HCEC 1CT (cell line): ENCODE results near the gene KCNMA1.

ENCODE experiments used
- DNase-seq: peaks from one replicate; pipeline ENCODE4 v3.0.0-alpha.2; 2017

Gene KCNMA1

GRCh38 chr10:77086081-77086480 lies 551.5 kb downstream of the KCNMA1 start:
- DNase-seq: no peak

GRCh38 chr10:77085344-77085743 lies 552.3 kb downstream of the KCNMA1 start:
- DNase-seq: no peak

- no peak for DNase-seq
These were observed 553.0 kb downstream of the KCNMA1 start for GRCh38 chr10:77084431-77085144.

GRCh38 chr10:77082601-77083252 lies 554.9 kb downstream of the KCNMA1 start:
- DNase-seq: no peak

- no peak for DNase-seq
These were observed 556.1 kb downstream of the KCNMA1 start for GRCh38 chr10:77081481-77081891.

- DNase-seq: no peak
These were observed 557.1 kb downstream of the KCNMA1 start for GRCh38 chr10:77080361-77081027.

GRCh38 chr10:77079592-77080300 lies 557.9 kb downstream of the KCNMA1 start:
- no peak for DNase-seq

- no peak for DNase-seq
These were observed 560.2 kb downstream of the KCNMA1 start for GRCh38 chr10:77077316-77077945.

GRCh38 chr10:77075926-77076325 lies 561.7 kb downstream of the KCNMA1 start:
- DNase-seq: no peak

- no peak for DNase-seq
These were observed 563.4 kb downstream of the KCNMA1 start for GRCh38 chr10:77074104-77074624.

GRCh38 chr10:77073663-77073960 lies 564.0 kb downstream of the KCNMA1 start:
- no peak for DNase-seq

- no peak for DNase-seq
These were observed 564.6 kb downstream of the KCNMA1 start for GRCh38 chr10:77072836-77073662.

GRCh38 chr10:77072361-77072835 lies 565.2 kb downstream of the KCNMA1 start:
- no peak for DNase-seq

- DNase-seq: no peak
These were observed 565.7 kb downstream of the KCNMA1 start for GRCh38 chr10:77071956-77072355.

- DNase-seq: no peak
These were observed 566.6 kb downstream of the KCNMA1 start for GRCh38 chr10:77071001-77071511.

GRCh38 chr10:77070346-77070745 lies 567.3 kb downstream of the KCNMA1 start:
- DNase-seq: no peak

- no peak for DNase-seq
These were observed 568.6 kb downstream of the KCNMA1 start for GRCh38 chr10:77068969-77069368.

GRCh38 chr10:77068272-77068671 lies 569.3 kb downstream of the KCNMA1 start:
- DNase-seq: no peak

GRCh38 chr10:77062381-77062780 lies 575.2 kb downstream of the KCNMA1 start:
- no peak for DNase-seq

- no peak for DNase-seq
These were observed 576.7 kb downstream of the KCNMA1 start for GRCh38 chr10:77060913-77061312.

- DNase-seq: no peak
These were observed 581.0 kb downstream of the KCNMA1 start for GRCh38 chr10:77056650-77057049.

- DNase-seq: no peak
These were observed 585.0 kb downstream of the KCNMA1 start for GRCh38 chr10:77052593-77052992.
